HG02759 (cell line): ENCODE results near the gene TMA7B.

Experiments used
- ATAC-seq: cut with Tn5 transposase; IDR thresholded peaks from one replicate; pipeline ENCODE4 v1.9.1; 2021; ENCODE audit warnings: mild to moderate bottlenecking, moderate library complexity; ENCODE audit not compliant: unreplicated experiment

Gene TMA7B

DNA sequence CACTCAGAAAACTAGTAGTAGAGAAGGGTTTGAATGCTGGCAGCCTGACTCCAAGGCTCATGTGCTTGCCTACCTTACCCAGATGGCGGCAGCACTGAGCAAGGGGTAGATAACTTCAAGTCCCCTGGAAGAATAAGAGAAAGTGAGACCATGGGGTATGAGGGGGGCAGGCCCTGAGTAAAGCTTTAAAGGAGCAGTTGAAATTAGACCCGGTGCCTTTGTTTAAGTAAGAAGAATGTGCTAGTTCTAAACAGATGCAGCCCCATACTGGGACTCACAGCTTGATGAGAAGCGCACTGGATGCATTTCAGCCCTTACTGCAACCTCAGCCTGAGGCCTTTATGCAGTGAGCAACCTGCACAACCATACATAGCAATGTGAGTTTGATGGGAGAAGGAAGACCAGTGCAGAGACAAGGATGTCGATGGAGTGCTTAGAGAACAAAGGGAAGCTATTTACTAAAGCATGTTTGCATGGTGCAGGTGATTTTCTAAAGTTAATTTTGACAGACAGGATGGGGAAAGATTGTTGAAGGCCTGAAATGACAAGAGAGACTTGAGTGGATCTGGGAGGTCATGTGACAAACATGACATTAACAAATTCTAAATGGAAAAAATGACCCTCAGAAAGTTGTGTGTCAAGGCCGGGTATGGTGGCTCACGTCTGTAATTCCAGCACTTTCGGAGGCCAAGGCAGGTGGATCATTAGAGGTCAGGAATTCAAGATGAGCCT is 27.1 kb upstream of the TMA7B start:
- ATAC-seq, result no peak

DNA sequence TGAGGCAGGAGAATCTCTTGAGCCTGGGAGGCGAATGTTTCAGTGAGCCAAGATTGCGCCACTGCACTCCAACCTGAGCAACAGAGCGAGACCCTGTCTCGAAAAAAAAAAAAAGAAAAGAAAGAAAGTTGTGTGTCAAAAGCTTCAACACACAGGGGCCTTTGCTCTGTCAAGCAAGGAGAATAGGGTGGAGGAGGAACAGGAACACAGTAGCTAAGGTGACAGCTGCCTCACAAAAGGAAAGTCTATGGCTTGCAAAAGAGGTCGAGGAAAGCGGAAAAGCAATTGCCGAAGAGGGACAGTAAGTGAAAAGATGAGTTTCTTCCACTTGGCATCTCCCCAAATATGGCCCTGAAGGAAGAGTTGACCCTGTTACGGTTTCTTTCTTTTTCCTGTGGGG is 26.5 kb upstream of the TMA7B start:
- ATAC-seq, result no peak

- no peak for ATAC-seq
These were observed 25.1 kb upstream of the TMA7B start for GRCh38 chr22:39935116-39935515.

DNA sequence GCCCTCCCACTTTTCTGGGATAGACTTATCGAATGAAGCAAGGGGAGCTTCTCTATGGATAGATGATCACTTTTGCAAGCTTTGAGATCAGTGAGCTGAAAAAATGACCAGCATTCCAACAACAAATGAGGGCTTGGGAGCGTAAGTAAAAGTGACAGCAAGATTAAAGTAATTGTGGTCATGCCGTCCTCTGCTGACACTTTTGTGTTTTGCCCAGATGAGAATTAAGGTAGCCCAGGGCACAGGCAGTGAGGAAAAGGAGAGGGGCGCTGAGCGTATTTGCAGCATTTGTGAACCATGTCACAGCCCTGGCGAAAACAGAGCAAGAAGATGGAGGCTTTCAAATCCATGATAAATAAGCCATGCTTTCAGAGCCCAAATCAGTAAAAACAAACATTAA is 24.6 kb upstream of the TMA7B start:
- ATAC-seq, result no peak

DNA sequence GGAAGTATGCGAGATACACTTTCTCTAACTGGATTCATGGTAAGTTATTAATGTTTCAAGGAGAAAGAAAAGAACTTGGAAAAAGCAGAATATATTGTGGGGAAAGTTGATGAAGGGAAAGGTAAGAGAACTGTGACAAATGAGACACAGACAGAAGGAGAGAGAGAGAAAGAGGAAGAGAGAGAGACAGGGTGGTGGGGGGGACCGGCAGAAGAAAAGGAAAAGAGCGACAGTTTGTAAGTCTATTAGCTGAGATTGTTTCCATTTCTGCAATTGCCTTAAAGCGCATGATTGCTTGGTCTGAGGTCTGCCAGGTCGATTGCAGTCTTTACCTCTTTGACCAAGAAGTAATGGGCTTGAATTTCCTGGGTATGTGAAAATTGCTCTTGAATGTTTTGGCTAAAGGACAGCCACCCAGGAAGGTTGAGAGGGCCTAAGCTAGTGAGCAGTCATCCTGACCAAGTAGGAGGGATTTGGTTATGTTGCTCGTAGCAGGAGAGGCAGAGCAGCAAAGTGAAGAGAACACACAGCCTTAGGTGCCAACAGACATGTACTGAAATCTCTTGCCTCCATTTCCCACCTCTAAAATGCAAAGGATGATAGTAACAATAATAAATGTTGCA is 23.6 kb upstream of the TMA7B start:
- ATAC-seq, result no peak

DNA sequence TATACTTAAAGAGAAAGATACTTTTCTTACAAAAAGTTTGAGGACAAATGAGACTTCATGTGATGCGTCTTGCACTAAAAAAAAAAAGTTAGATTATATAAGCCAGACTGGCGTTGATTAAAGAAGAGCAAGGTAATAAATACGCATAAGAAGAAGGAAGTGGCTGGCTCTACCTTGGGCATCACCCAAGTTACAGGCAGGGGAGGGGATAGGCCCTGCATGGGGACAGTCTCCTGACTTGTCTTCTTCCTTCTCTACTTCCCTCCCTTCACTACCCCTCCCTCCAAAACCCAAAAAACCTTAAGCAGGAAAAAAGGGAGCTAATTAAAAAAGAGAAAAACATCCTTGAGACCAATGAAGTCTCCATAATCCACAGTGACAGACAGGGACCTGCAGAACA is 22.3 kb upstream of the TMA7B start:
- no peak for ATAC-seq

DNA sequence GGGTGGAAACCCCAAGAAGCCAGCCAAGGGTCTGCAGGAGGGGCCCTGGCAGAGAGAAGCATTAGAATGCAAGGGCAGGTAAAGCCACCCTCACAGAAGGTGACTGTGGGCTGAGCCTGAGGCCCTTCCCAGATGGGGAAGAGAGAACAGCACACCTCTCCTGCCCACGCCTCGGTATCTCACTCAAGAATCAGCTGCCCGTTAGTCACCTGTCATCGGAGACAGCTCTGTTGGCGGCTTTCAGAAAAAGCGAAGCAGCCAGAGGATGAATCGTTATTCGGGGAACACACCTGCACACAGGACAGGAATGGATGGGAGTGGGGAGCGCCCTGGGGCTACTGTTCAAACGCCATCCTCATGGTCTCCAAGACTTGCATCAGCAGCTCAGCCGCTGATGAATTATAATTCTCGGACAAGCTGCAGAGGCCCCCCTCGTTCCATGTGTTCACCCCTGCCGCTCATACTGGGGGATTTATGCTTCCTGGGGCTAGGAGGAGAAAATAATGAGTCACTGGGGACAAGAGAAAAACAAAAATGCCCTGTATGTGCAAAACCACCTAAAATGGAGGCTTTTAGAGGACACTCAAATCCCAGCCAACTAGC is 21.6 kb upstream of the TMA7B start:
- no peak for ATAC-seq

GRCh38 chr22:39939830-39940229 is 20.4 kb upstream of the TMA7B start:
- no peak for ATAC-seq

- no peak for ATAC-seq
These were observed 19.4 kb upstream of the TMA7B start for GRCh38 chr22:39940757-39941305.

GRCh38 chr22:39941601-39942000 is 18.6 kb upstream of the TMA7B start:
- ATAC-seq, result no peak

DNA sequence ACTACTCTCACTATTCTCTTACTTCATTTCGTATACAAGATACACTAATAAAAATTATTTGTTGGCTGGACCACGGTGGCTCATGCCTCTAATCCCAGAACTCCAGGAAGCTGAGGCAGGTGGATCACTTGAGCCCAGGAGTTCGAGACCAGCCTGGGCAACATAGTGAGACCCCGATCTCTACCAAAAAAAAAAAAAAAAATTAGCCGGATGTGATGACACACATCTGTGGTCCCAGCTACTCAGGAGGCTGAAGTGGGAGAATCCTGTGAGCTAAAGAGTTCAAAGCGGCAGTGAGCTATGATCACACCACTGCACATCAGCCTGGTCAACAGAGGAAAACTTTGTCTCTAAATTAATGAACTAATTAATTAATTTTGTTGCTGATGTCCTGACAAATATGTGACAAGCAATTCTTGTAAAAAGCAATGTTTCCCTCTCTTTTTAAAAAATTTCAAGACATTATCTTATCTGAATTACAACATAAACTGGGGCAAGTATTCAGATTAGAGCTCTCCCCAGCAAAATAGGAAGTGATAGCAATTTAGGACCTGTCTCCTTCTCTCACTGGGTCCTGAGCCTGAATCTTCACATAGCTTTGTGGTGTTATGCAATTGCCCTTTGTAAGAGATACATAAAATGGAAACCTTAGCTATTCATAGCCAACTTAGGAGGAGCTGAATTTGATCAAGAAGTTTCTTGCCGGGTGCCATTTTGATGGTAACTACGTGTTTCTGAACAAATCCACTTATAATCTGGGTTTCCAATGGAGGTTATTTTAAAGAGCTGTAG is 17.6 kb upstream of the TMA7B start:
- no peak for ATAC-seq

DNA sequence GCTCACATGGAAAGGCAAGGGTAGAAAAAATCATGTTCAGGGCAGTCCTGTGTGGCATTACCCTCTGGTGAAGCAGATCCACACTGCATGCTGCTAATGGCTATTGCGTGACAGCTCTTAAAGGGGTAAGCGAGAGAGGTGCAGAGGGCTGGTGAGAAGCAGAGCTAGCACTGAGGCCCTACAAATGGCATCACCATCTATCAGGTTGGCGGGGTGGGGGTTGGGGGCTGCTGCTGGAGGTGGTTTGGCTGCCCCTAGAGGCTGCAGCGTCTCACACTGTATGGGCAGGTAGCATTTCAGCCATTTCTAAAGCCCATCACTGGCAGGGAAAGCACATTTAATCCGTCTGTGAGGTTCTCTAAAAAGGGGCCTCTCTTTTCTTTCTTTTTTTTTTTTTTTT is 16.9 kb upstream of the TMA7B start:
- no peak for ATAC-seq

- ATAC-seq, result no peak
These were observed 16.0 kb upstream of the TMA7B start for GRCh38 chr22:39943953-39944872.

DNA sequence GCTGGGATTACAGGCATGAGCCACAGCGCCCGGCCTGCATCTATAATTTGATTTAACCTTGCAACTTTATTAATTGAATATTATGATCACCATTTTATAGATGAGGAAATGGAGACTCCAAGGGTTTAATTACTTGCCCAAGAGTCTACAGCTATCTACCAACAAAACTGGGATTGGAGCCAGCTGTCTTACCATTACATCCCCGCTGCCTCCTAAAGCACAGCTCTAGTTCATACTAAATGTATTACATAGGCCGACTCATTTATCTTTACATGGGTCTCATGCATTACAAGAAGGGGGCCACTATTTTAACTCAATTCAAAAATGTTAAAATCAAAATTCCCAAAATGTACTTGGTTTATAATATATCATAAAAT is 14.1 kb upstream of the TMA7B start:
- ATAC-seq, result no peak

- ATAC-seq, result no peak
These were observed 13.5 kb upstream of the TMA7B start for GRCh38 chr22:39946503-39947219.

- no peak for ATAC-seq
These were observed 12.7 kb upstream of the TMA7B start for GRCh38 chr22:39947220-39948216.

- no peak for ATAC-seq
These were observed 10.0 kb upstream of the TMA7B start for GRCh38 chr22:39949964-39950737.
